Amniotic stem cell (primary cell): Measurements from ENCODE around the gene ABL1.

Experiments
- DNase-seq: peaks from one replicate; lab custom pipeline; 2025; lab: John Stamatoyannopoulos, UW

The ABL1 gene

DNA sequence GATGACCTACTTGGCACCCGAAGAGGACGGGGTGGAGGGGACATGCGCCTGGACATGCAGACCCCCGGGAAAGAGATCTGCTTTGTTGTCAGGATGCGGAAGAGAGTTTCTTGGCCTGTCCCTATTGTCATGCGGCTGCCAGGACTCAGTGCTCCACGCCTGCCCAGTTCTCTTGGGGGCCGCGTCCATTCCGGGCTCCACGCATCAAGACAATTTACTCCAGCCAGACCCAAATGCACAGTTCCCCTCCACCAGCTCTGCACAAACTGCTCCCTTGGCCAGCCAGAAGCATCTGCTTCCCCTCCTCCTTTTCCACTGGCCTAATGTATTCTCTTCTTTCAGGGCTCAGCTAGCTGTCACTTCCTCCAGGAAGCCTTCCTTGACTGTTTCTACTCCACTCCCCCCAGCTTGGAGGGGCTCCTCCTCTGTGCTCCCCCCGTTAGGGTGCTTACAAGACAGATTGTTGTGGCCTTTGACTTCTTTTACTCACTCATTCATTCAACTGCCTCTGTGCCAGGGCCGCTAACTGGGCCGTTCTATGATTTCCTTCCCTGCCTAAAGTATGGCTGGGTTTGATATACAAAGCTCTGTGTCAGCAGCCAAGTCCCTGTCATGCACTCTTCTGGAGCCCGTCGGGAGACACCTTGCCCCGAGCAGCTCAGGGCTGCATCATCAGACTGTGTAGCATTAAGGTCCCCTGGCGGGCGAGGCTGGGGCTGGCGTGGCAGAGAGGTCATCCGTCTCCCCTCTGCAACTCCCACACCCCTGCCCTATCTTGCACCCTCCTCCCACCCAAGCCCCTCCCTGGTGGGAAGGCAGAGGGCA lies 97.4 kb downstream of the ABL1 start:
- no peak for DNase-seq

DNA sequence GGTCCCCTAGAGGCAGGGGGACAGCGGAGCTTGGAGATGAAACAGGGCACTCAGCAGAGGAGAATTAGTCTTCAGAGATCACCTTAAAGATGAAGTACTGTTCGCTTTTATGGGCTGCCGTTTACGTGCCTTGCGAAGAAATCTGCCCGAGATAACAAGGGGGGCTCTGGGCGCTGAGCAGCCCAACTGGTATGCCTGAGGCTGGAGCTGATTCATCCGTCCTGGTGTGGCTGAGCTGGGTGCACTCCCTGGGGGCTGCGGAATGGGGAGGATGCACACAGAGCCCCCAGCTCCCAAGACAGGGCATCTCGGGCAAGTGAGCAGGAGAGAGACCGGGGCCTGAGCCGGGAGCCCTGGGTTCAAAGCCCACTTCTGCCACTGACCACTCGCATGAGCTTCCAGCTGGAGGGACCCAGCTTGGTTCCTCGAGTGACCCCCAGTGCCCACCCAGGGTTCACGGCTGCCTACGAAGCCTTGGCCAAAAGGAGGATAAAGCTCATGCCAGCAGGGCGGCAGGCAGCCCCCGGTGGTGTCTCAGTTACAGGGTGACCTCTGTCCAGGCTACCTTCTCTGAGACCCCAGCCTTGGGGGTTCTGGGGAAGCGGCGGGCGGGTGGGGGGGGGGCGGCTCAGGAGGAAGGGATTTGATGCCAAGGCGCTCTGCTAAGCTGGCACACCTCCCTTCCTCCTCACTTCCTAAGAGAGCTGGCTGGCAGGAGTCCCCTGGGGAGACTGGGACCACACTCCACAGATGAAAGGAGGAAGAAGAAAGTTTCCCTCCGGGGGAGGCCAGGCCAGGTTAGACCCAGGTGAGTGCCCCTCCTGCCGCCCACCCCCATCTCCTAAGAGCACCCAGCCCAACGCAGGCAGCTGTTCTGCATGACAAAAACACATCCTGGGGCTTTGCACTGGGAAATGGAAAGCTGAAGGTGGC lies 98.3 kb downstream of the ABL1 start:
- no peak for DNase-seq

DNA sequence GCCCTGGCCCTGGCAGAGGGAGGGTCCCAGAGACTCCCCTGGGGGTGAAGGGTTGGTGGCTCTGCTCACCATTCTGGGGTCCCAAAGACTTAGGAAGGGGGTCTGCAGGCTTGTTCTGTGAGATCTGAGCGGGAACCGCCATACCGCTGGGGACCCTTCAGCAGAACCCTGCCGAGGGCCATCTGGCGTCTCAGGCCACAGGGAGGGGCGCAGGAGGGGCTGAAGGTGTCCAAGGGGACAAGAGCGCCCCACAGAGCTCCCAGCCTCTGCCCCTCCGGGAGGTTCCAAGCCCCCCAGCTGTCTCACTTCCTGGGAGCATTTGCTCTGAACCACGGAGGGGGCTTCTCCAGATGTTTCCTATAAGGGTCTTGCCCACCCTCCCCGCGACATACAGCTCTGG lies 99.2 kb downstream of the ABL1 start:
- DNase-seq: no peak

DNA sequence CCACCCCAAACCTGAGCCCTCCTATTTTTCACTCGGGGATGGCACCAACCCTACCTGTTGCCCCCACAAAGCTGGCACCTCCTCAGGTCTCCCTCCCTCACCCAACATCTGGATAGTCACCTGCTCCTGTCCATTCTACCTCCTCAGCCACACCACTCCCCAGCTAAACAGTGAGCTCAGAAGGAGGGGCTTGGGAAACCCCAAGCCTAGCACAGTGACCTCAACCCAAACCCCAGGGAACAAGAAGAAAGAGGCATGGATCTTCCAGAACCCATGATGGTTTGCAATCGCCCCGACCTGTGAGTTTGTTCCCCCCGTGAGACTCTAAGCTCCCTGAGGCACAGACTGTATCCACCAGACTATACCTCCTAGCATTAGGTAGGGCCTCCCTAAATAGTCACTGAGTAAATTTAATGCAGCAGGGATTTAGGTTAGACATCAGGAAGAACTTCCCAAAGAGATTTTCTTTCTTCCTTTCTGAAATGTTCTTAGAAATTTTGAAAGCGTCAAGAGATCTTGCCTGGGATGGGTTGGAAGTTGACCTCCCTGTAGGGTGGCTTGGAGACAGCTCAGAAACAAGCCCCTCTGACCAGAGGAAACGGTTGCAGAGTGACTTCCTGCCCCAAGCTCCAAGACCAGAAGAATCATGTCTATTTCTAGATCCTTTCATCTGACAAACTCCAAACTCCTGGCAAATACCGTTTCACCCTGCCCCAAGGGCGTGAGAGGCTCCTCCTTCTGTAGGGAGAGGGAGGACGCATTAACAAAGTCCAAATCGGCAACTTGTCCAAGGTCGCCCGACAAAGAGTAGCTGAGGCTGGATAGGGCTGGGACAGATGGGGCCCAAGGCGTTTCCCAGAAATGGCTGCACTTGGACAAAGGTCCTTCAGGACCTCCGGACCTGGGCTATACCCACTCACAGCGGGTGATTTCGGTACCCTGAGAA lies 99.9 kb downstream of the ABL1 start:
- DNase-seq: no peak

DNA sequence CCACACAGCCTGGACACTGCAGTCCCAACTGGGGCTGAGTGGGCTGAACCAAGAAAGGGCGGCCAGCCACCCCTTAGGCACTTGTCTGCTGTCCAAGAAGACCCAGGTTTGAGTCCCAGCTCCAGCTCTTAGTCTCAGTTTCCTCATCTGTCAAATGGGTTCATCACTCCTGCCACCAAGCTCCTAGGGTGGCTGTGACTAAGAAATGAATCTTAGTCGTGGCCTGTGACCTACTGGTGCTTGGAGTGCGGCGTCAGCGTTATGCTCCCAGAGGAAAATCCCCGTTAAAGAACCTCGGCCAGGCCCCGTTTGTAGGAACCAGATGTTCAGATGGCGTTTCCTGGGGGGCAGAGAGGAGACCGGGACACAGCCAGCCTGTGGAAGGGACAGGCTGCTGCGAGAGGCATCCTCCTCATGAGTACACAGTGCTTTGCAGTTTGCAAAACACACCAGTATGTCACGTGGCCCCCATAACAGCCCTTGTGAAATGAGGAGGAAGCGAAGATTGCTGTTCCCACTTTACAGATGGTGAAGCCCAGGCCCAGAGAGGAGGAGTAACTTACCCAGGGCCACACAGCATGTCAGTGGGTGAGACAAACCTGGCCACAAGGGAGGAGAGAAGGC lies 100.7 kb downstream of the ABL1 start:
- no peak for DNase-seq

DNA sequence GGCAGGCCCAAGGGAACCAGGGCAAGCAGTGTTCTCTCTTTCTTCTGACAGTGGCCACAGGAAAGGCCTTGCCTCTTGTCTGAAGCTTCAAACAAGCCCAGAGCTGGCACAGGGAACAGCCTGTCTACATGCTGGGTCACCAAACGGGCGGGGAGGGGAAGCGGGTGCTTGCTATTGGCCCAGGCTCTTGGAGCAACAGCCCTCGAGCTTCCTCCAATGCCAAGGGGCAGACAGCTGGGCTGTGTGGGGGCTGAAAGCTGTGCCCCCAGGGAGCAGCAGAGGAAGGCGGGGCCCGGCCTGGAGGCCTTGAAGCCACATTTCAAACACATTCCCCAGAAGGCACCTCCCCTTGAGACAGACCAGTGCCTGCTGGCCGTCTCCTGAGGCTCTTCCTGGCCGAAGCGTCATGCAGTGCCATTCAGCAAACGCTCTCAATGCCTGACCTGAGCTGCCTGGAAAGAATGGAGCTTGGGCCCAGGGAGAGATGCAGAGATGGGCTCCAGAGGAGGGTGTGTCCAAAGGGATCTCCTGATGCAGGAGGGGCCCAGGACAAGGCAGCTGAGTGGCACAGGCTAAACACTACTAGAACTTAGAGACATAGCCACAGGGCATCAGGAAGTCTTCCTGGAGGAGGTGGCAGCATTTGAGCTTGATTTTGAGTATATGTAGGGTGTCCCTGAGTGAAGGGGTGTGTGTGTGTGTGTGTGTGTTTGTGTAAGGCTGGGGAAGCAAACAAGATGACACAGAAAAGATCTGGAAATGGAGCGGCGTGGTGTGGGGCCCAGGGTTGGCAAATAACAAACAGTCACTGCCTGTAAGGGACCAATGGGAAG lies 101.4 kb downstream of the ABL1 start:
- DNase-seq: no peak
